GM21423 (cell line): ENCODE data around the gene RMND5B.
A peak's percentile ranks its signal among the peaks of the same experiment; 100 is the strongest.
"Not testable (repeated sequence)": the region's sequence is repeated elsewhere in the genome, so short reads cannot be mapped to it uniquely, and the experiment has no call there.

Source experiments
- ATAC-seq: cut with Tn5 transposase; IDR thresholded peaks from one replicate; pipeline ENCODE4 v1.9.1; 2021; ENCODE audit warnings: mild to moderate bottlenecking, moderate library complexity; ENCODE audit not compliant: unreplicated experiment

Gene RMND5B

GRCh38 chr5:178127300-178128009 is 3.4 kb upstream of the RMND5B start:
- ATAC-seq = not testable (repeated sequence)

GRCh38 chr5:178129296-178129695 is 1.5 kb upstream of the RMND5B start:
- ATAC-seq = no peak

GRCh38 chr5:178130234-178130575 is 609 bp upstream of the RMND5B start:
- ATAC-seq = not testable (repeated sequence)

- no peak for ATAC-seq
Observed at GRCh38 chr5:178131446-178131996, 707 bp downstream of the RMND5B start.

GRCh38 chr5:178136990-178137389 is 6.2 kb downstream of the RMND5B start:
- ATAC-seq = no peak

- ATAC-seq = no peak
Observed at GRCh38 chr5:178137991-178138390, 7.2 kb downstream of the RMND5B start.

GRCh38 chr5:178141550-178141949 is 10.7 kb downstream of the RMND5B start:
- no peak for ATAC-seq

GRCh38 chr5:178142642-178143041 is 11.8 kb downstream of the RMND5B start:
- no peak for ATAC-seq

- no peak for ATAC-seq
Observed at GRCh38 chr5:178143246-178143645, 12.4 kb downstream of the RMND5B start.

GRCh38 chr5:178143901-178144300 is 13.1 kb downstream of the RMND5B start:
- no peak for ATAC-seq

GRCh38 chr5:178145965-178146820 is 15.4 kb downstream of the RMND5B start:
- ATAC-seq = peak; percentile 72

- ATAC-seq = no peak
Observed at GRCh38 chr5:178147406-178147805, 16.6 kb downstream of the RMND5B start.

GRCh38 chr5:178149199-178149932 is 18.6 kb downstream of the RMND5B start:
- ATAC-seq = no peak

- no peak for ATAC-seq
Observed at GRCh38 chr5:178150977-178151734, 20.3 kb downstream of the RMND5B start.

GRCh38 chr5:178152491-178153444 is 22.0 kb downstream of the RMND5B start:
- no peak for ATAC-seq

- ATAC-seq = peak; percentile 99
Observed at GRCh38 chr5:178153530-178154340, 22.9 kb downstream of the RMND5B start, which contains the start of gene NHP2. Gene NHP2, minus strand, starts transcription at chr5:178153885. Its CDS starts 68 bp downstream, at chr5:178153817.

GRCh38 chr5:178155065-178155464 is 24.3 kb downstream of the RMND5B start:
- ATAC-seq = no peak

- ATAC-seq = no peak
Observed at GRCh38 chr5:178160176-178160575, 29.4 kb downstream of the RMND5B start.
